K562 (cell line): ENCODE results near the gene PUM2. TPM values are rescaled to one million over a fixed set of nuclear protein-coding genes. Genes with fewer than 3 reads are reported as not detected.

Source experiments
- CREB1 ChIP-seq, 2 experiments: sonication (generic) in 1 of 2; formaldehyde crosslinking in 1 of 2; IDR thresholded peaks; 2 replicates each; pipeline versions ENCODE4 v1.6.1 to v1.8.0; 2012 to 2022; ENCODE audit warnings: inconsistent platforms in 1 of 2, mild to moderate bottlenecking in 1 of 2, missing genetic modification reagents in 1 of 2, moderate library complexity in 1 of 2
- E2F6 ChIP-seq, 2 experiments: IDR thresholded peaks; 2 replicates each; pipeline ENCODE4 v1.6.1; 2011; ENCODE audit warnings: borderline replicate concordance in 1 of 2, control low read depth in 1 of 2, low read depth in 1 of 2, low read length in 1 of 2, mild to moderate bottlenecking in 1 of 2, mixed read lengths in 1 of 2, moderate library complexity in 1 of 2; ENCODE audit not compliant: insufficient read depth in 1 of 2, insufficient read length in 1 of 2, poor library complexity in 1 of 2, severe bottlenecking in 1 of 2; ENCODE audit errors: extremely low read depth in 1 of 2
- ELK3 ChIP-seq: fragments of 450-650 bp; formaldehyde crosslinking; IDR thresholded peaks from 2 replicates; pipeline ENCODE4 v1.4.0; 2020; ENCODE audit warnings: mild to moderate bottlenecking
- ETS2 ChIP-seq: IDR thresholded peaks from 2 replicates; pipeline ENCODE4 v1.6.1; 2016; ENCODE audit warnings: borderline replicate concordance, missing genetic modification characterization, mild to moderate bottlenecking, moderate library complexity, missing compliant biosample characterization; ENCODE audit not compliant: poor library complexity, severe bottlenecking
- FOXA1 ChIP-seq: fragments of 450-650 bp; IDR thresholded peaks from 2 replicates; pipeline ENCODE4 v1.6.1; 2016; ENCODE audit warnings: mild to moderate bottlenecking, borderline replicate concordance
- HIVEP1 ChIP-seq: fragments of 250-450 bp; sonication (Bioruptor Pico); IDR thresholded peaks from 2 replicates; pipeline ENCODE4 v1.4.0; 2020; ENCODE audit warnings: mild to moderate bottlenecking
- MAZ ChIP-seq, 2 experiments: fragments of 450-650 bp in 1 of 2; sonication (generic) in 1 of 2; formaldehyde crosslinking; IDR thresholded peaks in 1 of 2; conservative IDR thresholded peaks in 1 of 2; 2 replicates each; pipeline versions ENCODE4 v1.4.0 to v1.5.0; 2020; ENCODE audit warnings: mild to moderate bottlenecking in 1 of 2, missing genetic modification reagents in 1 of 2
- OTX1 ChIP-seq: fragments of 450-650 bp; formaldehyde crosslinking; IDR thresholded peaks from 2 replicates; pipeline ENCODE4 v1.4.0; 2022; ENCODE audit warnings: mild to moderate bottlenecking
- USF2 ChIP-seq: sonication (generic); formaldehyde crosslinking; IDR thresholded peaks from 2 replicates; pipeline ENCODE4 v1.5.0; 2020; ENCODE audit warnings: missing genetic modification reagents
- XRCC5 ChIP-seq: fragments of 200-400 bp; formaldehyde crosslinking; IDR thresholded peaks from 2 replicates; pipeline ENCODE4 v1.6.1; 2017; ENCODE audit warnings: low read depth, mild to moderate bottlenecking, low read length
- ZC3H11A ChIP-seq: IDR thresholded peaks from 2 replicates; pipeline ENCODE4 v1.6.1; 2012; ENCODE audit warnings: low read depth, low read length, improper control_type of control experiment
- ZFX ChIP-seq: sonication (generic); formaldehyde crosslinking; IDR thresholded peaks from 2 replicates; pipeline ENCODE4 v1.8.0; 2022; ENCODE audit warnings: mild to moderate bottlenecking, missing genetic modification reagents, moderate library complexity
- ZNF143 ChIP-seq: sonication (generic); formaldehyde crosslinking; IDR thresholded peaks from 2 replicates; pipeline ENCODE4 v1.9.0; 2022; ENCODE audit warnings: mild to moderate bottlenecking, missing genetic modification reagents
- ZSCAN29 ChIP-seq: fragments of 450-650 bp; IDR thresholded peaks from 2 replicates; pipeline ENCODE4 v1.6.1; 2017
- polyA plus RNA-seq, 8 experiments: library from polyadenylated mRNA; depleted of rRNA in 4 of 8; stranded (reverse) in 5 of 8; unstranded in 3 of 8; fragments of >200 nt; fragmentation: Nextera tagmentation in 2 of 8; fragmentation: Illumina TruSeq in 1 of 8; extraction: Ambion mirVana in 2 of 8; extraction: Trizol in 1 of 8; gene quantifications; 2 replicates each; pipeline versions ENCODE4 v1.2.1 to v1.2.3, GENCODE V29; 2011 to 2014; ENCODE audit warnings: inconsistent platforms in 1 of 8, missing spikeins in 1 of 8
- total RNA-seq, 7 experiments: library from RNA; depleted of rRNA in 6 of 7; stranded (reverse); fragments of >200 nt in 6 of 7; fragmentation: Illumina TruSeq in 2 of 7; extraction: Trizol in 2 of 7; gene quantifications; 2 replicates each; pipeline versions ENCODE4 v1.2.1 to v1.2.3, GENCODE V29; 2011 to 2021; ENCODE audit warnings: low replicate concordance in 1 of 7
- TF ChIP-seq, protein P1 (sequence below), 3 experiments: IDR thresholded peaks in 2 of 3; conservative IDR thresholded peaks in 1 of 3; 2 replicates each; pipeline ENCODE4 v1.5.1; 2011 to 2012; ENCODE audit warnings: low read length in 3 of 3, mild to moderate bottlenecking in 3 of 3, control low read depth in 2 of 3, improper control_type of control experiment in 1 of 3, inconsistent platforms in 1 of 3, low read depth in 1 of 3, mixed read lengths in 1 of 3, moderate library complexity in 1 of 3; ENCODE audit not compliant: insufficient read depth in 2 of 3
- TF ChIP-seq, protein P2 (sequence below), 2 experiments: fragments of 450-650 bp; conservative IDR thresholded peaks; 2 replicates each; pipeline ENCODE4 v1.6.1; 2017; ENCODE audit warnings: mild to moderate bottlenecking in 2 of 2, moderate library complexity in 2 of 2
- TF ChIP-seq, protein P3 (sequence below): fragments of 200-800 bp; sonication (Bioruptor generic); IDR thresholded peaks from 2 replicates; pipeline ENCODE4 v1.6.1; 2017; ENCODE audit warnings: missing genetic modification characterization, missing compliant biosample characterization

PUM2 gene
- total and polyA plus RNA-seq, 9 of the 15 experiments (the other 6 are each of a cell fraction or from before 2014, with no cell fraction given): 13.4 to 61.9 (median 28.3) TPM

DNA sequence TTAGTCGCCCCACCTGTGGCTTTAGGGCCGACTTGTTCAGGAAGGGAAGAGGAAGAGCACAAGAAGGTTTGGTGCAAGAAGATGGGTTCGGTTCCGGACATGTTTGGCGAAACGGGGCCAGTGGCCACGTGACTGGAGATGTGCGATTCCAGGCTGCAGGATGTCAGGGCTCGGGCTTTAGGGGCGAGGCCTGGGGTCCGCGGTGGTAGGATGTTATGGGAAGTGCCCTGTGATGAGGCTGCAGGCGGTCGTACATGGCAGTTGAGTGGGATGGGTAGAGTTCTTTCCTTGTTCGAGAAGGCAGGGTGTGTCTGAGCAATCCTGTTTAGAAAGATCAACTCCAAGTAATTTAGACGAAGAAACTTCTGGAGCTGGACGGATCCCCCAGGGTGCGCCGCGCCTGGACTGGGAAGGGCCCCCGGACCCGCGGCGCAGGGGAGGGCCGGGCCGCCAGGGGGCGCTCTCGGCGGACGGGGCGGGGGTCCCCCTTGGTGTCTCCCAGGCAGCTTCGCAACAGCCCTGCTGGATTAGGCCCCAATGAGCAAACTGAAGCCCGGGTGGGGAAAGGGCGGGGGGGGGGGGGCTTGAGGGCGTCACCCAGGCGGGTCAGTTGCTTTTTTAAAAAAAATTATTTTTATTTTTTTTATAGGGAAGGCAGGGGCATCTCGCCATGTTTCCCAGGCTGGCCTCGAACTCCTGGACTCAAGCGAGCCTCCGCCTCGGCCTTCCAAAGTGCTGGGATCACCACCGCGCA lies 108.5 kb downstream of the PUM2 start (continued):
- TF ChIP-seq, protein P1, sequence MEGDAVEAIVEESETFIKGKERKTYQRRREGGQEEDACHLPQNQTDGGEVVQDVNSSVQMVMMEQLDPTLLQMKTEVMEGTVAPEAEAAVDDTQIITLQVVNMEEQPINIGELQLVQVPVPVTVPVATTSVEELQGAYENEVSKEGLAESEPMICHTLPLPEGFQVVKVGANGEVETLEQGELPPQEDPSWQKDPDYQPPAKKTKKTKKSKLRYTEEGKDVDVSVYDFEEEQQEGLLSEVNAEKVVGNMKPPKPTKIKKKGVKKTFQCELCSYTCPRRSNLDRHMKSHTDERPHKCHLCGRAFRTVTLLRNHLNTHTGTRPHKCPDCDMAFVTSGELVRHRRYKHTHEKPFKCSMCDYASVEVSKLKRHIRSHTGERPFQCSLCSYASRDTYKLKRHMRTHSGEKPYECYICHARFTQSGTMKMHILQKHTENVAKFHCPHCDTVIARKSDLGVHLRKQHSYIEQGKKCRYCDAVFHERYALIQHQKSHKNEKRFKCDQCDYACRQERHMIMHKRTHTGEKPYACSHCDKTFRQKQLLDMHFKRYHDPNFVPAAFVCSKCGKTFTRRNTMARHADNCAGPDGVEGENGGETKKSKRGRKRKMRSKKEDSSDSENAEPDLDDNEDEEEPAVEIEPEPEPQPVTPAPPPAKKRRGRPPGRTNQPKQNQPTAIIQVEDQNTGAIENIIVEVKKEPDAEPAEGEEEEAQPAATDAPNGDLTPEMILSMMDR (IDR thresholded peaks at IDR 0.05 in 2 of 3, conservative IDR thresholded peaks at IDR 0.05 in 1 of 3; ENCODE audit: insufficient read depth in 2 of 3, low read depth in 1 of 3, low read length in 3 of 3): peak; percentile 66 to 83 (median 76)
- TF ChIP-seq ZC3H11A (no peak), MAZ (CRISPR knock-in tag; conservative IDR thresholded peaks at IDR 0.05 in 1 of 2, IDR thresholded peaks at IDR 0.05 in 1 of 2) (peak in 1 of 2 experiments; percentile 88; a peak in 2 of 4 replicates), CREB1 (IDR thresholded peaks at IDR 0.05) (no peak), CREB1 (CRISPR knock-in tag; IDR thresholded peaks at IDR 0.05) (0 out of 2 replicates have a peak, but pooled peaks have one; percentile 33), HIVEP1 (CRISPR knock-in tag) (no peak), ETS2 (tag) (no peak), FOXA1 (no peak), ZSCAN29 (no peak), OTX1 (no peak), ELK3 (CRISPR knock-in tag) (no peak), XRCC5 (0 out of 2 replicates have a peak, but pooled peaks have one; percentile 34), E2F6 (IDR thresholded peaks at IDR 0.05; ENCODE audit: borderline replicate concordance in 1 of 2, extremely low read depth in 1 of 2, insufficient read depth in 1 of 2, insufficient read length in 1 of 2, low read depth in 1 of 2, low read length in 1 of 2, poor library complexity in 1 of 2, severe bottlenecking in 1 of 2) (peak in 1 of 2 experiments; percentile 35), USF2 (peak; percentile 46; the same call in 1 of the 2 replicates), ZFX (CRISPR knock-in tag) (peak; percentile 34; the same call in 1 of the 2 replicates), ZNF143 (CRISPR knock-in tag) (peak; percentile 51; the same call in 1 of the 2 replicates)
- TF ChIP-seq, protein P2, sequence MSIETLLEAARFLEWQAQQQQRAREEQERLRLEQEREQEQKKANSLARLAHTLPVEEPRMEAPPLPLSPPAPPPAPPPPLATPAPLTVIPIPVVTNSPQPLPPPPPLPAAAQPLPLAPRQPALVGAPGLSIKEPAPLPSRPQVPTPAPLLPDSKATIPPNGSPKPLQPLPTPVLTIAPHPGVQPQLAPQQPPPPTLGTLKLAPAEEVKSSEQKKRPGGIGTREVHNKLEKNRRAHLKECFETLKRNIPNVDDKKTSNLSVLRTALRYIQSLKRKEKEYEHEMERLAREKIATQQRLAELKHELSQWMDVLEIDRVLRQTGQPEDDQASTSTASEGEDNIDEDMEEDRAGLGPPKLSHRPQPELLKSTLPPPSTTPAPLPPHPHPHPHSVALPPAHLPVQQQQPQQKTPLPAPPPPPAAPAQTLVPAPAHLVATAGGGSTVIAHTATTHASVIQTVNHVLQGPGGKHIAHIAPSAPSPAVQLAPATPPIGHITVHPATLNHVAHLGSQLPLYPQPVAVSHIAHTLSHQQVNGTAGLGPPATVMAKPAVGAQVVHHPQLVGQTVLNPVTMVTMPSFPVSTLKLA (conservative IDR thresholded peaks at IDR 0.05): no peak
- TF ChIP-seq, protein P3, sequence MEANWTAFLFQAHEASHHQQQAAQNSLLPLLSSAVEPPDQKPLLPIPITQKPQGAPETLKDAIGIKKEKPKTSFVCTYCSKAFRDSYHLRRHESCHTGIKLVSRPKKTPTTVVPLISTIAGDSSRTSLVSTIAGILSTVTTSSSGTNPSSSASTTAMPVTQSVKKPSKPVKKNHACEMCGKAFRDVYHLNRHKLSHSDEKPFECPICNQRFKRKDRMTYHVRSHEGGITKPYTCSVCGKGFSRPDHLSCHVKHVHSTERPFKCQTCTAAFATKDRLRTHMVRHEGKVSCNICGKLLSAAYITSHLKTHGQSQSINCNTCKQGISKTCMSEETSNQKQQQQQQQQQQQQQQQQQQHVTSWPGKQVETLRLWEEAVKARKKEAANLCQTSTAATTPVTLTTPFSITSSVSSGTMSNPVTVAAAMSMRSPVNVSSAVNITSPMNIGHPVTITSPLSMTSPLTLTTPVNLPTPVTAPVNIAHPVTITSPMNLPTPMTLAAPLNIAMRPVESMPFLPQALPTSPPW (CRISPR knock-in tag): peak; percentile 78
